ENCODE data around the gene NPR1. TPM values are rescaled to one million over a fixed set of nuclear protein-coding genes. Genes with fewer than 3 reads are reported as not detected.
A peak's percentile ranks its signal among the peaks of the same experiment; 100 is the strongest.
"Not testable (repeated sequence)": the region's sequence is repeated elsewhere in the genome, so short reads cannot be mapped to it uniquely, and the experiment has no call there.

The NPR1 gene
- total and polyA plus RNA-seq, 2 experiments from 2014 or later: 3.7 to 9.0 TPM

- H3K4me3 Mint-ChIP-seq: not testable (repeated sequence)
Measured at GRCh38 chr1:153640213-153640612, 38.3 kb upstream of the NPR1 start.

GRCh38 chr1:153640861-153641260, 37.6 kb upstream of the NPR1 start:
- Histone ChIP-seq H3F3A (replicated peaks; ENCODE audit: low read depth) (peaks cover 50% of the 10 kb centered on the region), H3K4me2 (no peak overlapping the region), H3K4me1 (ENCODE audit: insufficient read depth) (no peaks in the 10 kb centered on the region; the same call in 1 of the 2 replicates), H3K27ac (ENCODE audit: low read depth) (0 out of 2 replicates have a peak overlapping the region, but pooled peaks have one; percentile 50), H4K20me1 (replicated peaks; ENCODE audit: insufficient read depth) (peaks cover 58% of the 10 kb centered on the region), H2AFZ (no peak overlapping the region), H3K9me2 (ENCODE audit: insufficient read depth) (no peaks in the 10 kb centered on the region), H3K36me3 (ENCODE audit: insufficient read depth) (peaks cover 96% of the 10 kb centered on the region), H3K4me3 (no peak overlapping the region), H3K79me2 (replicated peaks; ENCODE audit: insufficient read depth) (peaks cover 55% of the 10 kb centered on the region), H3K27me3 (ENCODE audit: insufficient read depth) (no peaks in the 10 kb centered on the region)
- H3K4me3 Mint-ChIP-seq: no peak overlapping the region
- ATAC-seq (no peak), DNase-seq (ENCODE audit: low spot score) (no peak)
- H3K9me3 Mint-ChIP-seq: no peaks in the 10 kb centered on the region
- H3K27me3 Mint-ChIP-seq (ENCODE audit: insufficient read depth, low read depth, poor library complexity): peaks cover 3% of the 10 kb centered on the region
- H3K36me3 Mint-ChIP-seq (ENCODE audit: low read depth): peaks cover 97% of the 10 kb centered on the region
- no peaks in the 10 kb centered on the region; the same call in 2 of the 3 replicates for H3K4me1 Mint-ChIP-seq
- H3K27ac Mint-ChIP-seq: no peak overlapping the region
- no peak for TF ChIP-seq JUNB (IDR thresholded peaks at IDR 0.05; ENCODE audit: unreplicated experiment)
- no peak for TF ChIP-seq ZNF462 (CRISPR knock-in tag; IDR thresholded peaks at IDR 0.05)
- TF ChIP-seq EZH2phosphoT487 (IDR thresholded peaks at IDR 0.05; ENCODE audit: unreplicated experiment): no peak
- no peak for TF ChIP-seq ZNF331 (CRISPR knock-in tag; IDR thresholded peaks at IDR 0.05; ENCODE audit: low read depth)
- no peak for TF ChIP-seq EZH2 (IDR thresholded peaks at IDR 0.05; ENCODE audit: low read depth, unreplicated experiment)
- no peak for TF ChIP-seq ZNF114 (CRISPR knock-in tag; IDR thresholded peaks at IDR 0.05)
- no peak for TF ChIP-seq CREB1 (CRISPR knock-in tag; IDR thresholded peaks at IDR 0.05; ENCODE audit: low read depth)
- no peak for TF ChIP-seq NANOG (IDR thresholded peaks at IDR 0.05; ENCODE audit: borderline replicate concordance)
- TF ChIP-seq CTCF (conservative IDR thresholded peaks at IDR 0.05; ENCODE audit: low read depth in 2 of 2): no peak
- no peak for TF ChIP-seq REST (IDR thresholded peaks at IDR 0.05; ENCODE audit: unreplicated experiment)
- TF ChIP-seq POLR2AphosphoS5 (IDR thresholded peaks at IDR 0.05; ENCODE audit: low read depth): no peak

More at GRCh38 chr1:153640213-153640612, 38.3 kb upstream of the NPR1 start:
- H3K27ac ChIP-seq (ENCODE audit: low read depth); H3K9me3 Mint-ChIP-seq; H2AFZ ChIP-seq; H3K27me3 ChIP-seq (ENCODE audit: insufficient read depth); H3K4me3 ChIP-seq; H3K9me2 ChIP-seq (ENCODE audit: insufficient read depth); H3K4me2 ChIP-seq; H3K4me1 ChIP-seq (ENCODE audit: insufficient read depth); H3K27me3 Mint-ChIP-seq (ENCODE audit: insufficient read depth, low read depth, poor library complexity); H3K4me1 Mint-ChIP-seq; DNase-seq (ENCODE audit: low spot score); ATAC-seq; H3K27ac Mint-ChIP-seq: not testable (repeated sequence)
- Histone ChIP-seq H3F3A (replicated peaks; ENCODE audit: low read depth) (peaks cover 46% of the 10 kb centered on the region), H3K36me3 (ENCODE audit: insufficient read depth) (peaks cover 90% of the 10 kb centered on the region), H4K20me1 (replicated peaks; ENCODE audit: insufficient read depth) (peaks cover 52% of the 10 kb centered on the region), H3K79me2 (replicated peaks; ENCODE audit: insufficient read depth) (peaks cover 62% of the 10 kb centered on the region)
- H3K36me3 Mint-ChIP-seq (ENCODE audit: low read depth): peaks cover 94% of the 10 kb centered on the region

All from GM23338 (cell line).